Measurements from ENCODE around the gene CD101.

DNA sequence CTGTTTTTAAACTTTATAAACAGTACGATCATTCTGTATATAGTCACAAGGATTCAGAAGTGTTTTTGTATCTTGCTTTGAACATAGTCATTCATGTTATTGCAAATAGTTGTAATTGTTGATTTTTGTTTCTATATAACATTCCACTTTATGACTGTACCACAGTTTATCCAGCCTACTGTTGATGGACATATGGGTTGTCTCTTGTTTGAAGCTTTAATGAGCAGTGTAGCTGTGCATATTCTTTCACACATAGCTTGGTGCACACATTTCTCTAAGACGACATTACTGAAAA is 6.1 kb downstream of the CD101 start:
- TF ChIP-seq, protein P1, sequence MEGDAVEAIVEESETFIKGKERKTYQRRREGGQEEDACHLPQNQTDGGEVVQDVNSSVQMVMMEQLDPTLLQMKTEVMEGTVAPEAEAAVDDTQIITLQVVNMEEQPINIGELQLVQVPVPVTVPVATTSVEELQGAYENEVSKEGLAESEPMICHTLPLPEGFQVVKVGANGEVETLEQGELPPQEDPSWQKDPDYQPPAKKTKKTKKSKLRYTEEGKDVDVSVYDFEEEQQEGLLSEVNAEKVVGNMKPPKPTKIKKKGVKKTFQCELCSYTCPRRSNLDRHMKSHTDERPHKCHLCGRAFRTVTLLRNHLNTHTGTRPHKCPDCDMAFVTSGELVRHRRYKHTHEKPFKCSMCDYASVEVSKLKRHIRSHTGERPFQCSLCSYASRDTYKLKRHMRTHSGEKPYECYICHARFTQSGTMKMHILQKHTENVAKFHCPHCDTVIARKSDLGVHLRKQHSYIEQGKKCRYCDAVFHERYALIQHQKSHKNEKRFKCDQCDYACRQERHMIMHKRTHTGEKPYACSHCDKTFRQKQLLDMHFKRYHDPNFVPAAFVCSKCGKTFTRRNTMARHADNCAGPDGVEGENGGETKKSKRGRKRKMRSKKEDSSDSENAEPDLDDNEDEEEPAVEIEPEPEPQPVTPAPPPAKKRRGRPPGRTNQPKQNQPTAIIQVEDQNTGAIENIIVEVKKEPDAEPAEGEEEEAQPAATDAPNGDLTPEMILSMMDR (IDR thresholded peaks at IDR 0.05 in 8 of 11, conservative IDR thresholded peaks at IDR 0.05 in 3 of 11), result no peak
- TF ChIP-seq POLR2A (IDR thresholded peaks at IDR 0.05), result no peak

All from spleen (tissue), 7 donors.